Kidney epithelial cell (primary cell): ENCODE results near the gene ACHE. TPM values are rescaled to one million over a fixed set of nuclear protein-coding genes. Genes with fewer than 3 reads are reported as not detected.

Experiments
- DNase-seq: peaks from one replicate; pipeline ENCODE4 v3.0.0-alpha.2; 2010; ENCODE audit warnings: low read depth
- H3K27me3 ChIP-seq: 2 replicates; pipeline ENCODE4 v1.6.0; 2011; ENCODE audit warnings: low read length; ENCODE audit not compliant: control insufficient read depth, insufficient read depth
- H3K36me3 ChIP-seq: 2 replicates; pipeline ENCODE4 v1.5.1; 2011; ENCODE audit warnings: low read length; ENCODE audit not compliant: control insufficient read depth, insufficient read depth
- H3K4me3 ChIP-seq: 2 replicates; pipeline ENCODE4 v1.5.1; 2011; ENCODE audit warnings: low read depth, mild to moderate bottlenecking, control low read depth, low read length
- total RNA-seq: library from RNA; depleted of rRNA; stranded (reverse); fragments of >200 nt; gene quantifications from 2 replicates; pipeline ENCODE4 v1.2.3, GENCODE V29; 2015
- TF ChIP-seq, protein P1 (sequence below): IDR thresholded peaks from 2 replicates; pipeline ENCODE4 v1.5.1; 2011; ENCODE audit warnings: mild to moderate bottlenecking, moderate library complexity, low read length, control low read depth, inconsistent platforms; ENCODE audit not compliant: insufficient read depth, poor library complexity, severe bottlenecking

Gene ACHE
- total RNA-seq, 1 donor from 2014 or later: 1.3 TPM

DNA sequence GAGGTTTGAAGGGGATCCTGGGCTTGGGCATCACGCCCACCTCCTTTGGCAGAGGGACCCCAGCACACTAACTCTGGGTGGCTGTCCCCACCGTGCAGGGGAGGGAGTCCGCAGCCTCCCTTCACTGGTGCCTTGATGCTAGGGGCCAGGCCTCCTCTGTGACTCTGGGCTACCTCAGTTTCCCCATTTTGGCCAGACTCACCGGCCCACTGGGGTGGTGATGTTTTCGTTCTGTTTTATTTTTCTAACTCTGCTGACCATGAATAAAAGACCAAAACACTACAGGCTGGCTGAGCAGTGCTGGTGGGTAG lies 29.0 kb downstream of the ACHE start:
- no peak for DNase-seq
- Histone ChIP-seq H3K27me3 (no peaks in the 10 kb centered on the region), H3K4me3 (peak overlapping the region; percentile 83), H3K36me3 (peaks cover 3% of the 10 kb centered on the region)
- TF ChIP-seq, protein P1, sequence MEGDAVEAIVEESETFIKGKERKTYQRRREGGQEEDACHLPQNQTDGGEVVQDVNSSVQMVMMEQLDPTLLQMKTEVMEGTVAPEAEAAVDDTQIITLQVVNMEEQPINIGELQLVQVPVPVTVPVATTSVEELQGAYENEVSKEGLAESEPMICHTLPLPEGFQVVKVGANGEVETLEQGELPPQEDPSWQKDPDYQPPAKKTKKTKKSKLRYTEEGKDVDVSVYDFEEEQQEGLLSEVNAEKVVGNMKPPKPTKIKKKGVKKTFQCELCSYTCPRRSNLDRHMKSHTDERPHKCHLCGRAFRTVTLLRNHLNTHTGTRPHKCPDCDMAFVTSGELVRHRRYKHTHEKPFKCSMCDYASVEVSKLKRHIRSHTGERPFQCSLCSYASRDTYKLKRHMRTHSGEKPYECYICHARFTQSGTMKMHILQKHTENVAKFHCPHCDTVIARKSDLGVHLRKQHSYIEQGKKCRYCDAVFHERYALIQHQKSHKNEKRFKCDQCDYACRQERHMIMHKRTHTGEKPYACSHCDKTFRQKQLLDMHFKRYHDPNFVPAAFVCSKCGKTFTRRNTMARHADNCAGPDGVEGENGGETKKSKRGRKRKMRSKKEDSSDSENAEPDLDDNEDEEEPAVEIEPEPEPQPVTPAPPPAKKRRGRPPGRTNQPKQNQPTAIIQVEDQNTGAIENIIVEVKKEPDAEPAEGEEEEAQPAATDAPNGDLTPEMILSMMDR: no peak

DNA sequence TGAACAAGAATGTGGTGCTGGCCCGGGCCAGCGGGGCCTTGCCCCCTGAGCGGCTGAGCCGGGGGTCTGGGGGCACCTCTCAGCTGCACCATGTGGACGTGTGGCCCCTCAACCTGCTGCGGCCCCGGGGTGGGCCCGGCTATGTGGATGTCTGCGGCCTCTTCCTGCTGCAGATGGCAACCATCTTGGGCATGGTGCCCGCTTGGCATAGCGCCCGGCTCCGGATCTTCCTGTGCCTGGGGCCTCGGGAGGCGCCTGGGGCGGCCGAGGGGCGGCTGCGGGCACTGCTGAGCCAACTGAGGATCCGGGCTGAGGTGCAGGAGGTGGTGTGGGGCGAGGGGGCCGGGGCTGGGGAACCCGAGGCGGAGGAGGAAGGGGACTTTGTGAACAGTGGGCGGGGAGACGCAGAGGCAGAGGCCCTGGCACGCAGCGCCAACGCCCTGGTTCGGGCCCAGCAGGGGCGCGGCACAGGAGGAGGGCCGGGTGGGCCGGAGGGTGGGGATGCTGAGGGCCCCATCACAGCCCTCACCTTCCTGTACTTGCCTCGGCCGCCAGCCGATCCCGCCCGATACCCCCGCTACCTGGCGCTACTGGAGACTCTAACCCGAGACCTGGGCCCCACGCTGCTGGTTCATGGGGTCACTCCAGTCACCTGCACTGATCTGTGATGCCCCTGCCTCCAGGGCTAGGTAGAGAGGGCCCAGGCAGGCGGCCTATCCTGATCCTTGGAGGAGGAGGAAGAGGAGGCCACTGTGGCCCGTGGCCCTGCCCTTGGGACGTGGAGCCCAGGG lies 29.6 kb downstream of the ACHE start:
- no peak for DNase-seq
- TF ChIP-seq, protein P1: no peak
- Histone ChIP-seq H3K36me3 (peaks cover 1% of the 10 kb centered on the region), H3K4me3 (no peak overlapping the region), H3K27me3 (no peaks in the 10 kb centered on the region)

DNA sequence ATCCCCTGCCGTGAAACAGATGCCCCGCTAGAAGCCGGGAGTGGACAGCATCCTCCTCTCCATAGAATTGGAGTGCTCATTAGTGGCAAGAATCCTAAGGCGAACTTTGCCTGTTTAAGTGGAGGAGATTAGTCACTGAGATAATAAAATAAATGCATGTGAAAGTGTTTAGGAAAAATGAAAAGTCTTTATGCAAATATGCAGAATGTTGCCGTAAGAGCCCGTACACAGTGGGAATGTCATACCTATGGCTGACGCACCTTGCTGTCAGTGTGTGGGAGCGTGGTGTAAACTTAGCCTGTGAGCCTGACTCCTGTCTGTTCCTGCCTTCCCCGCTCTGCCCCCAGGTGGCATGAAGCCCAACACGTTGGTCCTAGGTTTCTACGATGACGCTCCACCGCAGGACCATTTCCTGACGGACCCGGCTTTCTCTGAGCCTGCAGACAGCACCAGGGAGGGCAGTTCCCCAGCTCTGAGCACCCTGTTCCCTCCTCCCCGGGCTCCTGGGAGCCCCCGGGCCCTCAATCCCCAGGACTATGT lies 30.2 kb downstream of the ACHE start:
- TF ChIP-seq, protein P1: no peak
- Histone ChIP-seq H3K4me3 (no peak overlapping the region), H3K27me3 (no peaks in the 10 kb centered on the region), H3K36me3 (peaks cover 1% of the 10 kb centered on the region)
- no peak for DNase-seq

DNA sequence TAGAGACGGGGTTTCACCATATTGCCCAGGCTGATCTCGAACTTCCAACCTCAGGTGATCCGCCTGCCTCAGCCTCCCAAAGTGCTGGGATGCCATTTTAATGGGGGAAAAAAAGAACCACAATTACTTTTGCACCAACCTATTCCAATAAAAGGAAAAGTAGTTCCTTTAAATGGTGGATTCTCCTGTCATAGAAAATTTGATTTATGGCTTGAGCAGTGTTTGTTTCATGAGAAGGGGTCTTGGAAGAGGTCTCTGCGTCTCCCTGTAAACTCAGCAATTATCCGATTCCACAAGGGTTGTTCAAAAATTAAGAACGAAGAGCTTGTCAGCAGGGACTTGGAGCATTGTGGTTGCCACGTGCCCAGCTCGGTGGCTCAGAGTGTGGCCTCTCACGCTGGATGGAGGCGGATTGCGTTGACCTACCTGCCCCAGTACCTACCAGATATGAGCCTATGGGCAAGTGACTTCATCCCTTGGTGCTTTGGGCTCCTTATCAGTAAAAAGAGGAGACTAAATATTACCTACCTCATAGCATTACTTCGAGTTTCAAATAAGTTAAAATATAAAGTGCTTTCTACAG lies 31.3 kb downstream of the ACHE start:
- Histone ChIP-seq H3K4me3 (no peak overlapping the region), H3K36me3 (no peaks in the 10 kb centered on the region), H3K27me3 (no peaks in the 10 kb centered on the region)
- TF ChIP-seq, protein P1: no peak
- no peak for DNase-seq

DNA sequence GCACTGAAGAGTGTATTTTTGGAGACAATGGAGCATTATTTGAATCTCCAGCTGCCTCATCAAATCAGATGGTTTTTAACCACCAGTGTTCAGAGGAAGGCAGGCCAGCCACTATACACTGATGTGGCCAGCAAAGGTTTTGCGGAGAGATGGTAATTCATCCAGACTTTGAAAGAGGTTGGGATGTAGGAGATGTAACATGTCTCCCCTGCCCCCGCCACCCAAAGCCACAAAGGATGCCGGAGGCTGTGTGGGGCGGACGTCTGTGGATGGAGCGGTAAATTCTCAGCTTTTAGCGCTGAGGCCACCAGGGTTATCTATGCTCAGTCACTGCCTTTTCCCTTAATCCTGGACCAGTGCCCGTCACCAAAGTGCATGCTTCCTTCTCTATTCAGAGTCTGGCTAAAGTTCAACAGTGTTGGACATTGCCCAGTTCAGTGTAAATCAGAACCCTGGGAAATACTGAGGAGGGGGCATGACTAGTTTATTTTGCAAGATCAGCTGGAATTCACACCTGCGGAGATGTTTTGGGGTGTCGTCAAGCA lies 32.2 kb downstream of the ACHE start:
- no peaks in the 10 kb centered on the region for H3K36me3 ChIP-seq
- no peak for DNase-seq
- TF ChIP-seq, protein P1: no peak
- no peaks in the 10 kb centered on the region for H3K27me3 ChIP-seq
- no peak overlapping the region for H3K4me3 ChIP-seq
